Tibial artery (tissue), 4 donors: ENCODE data around the gene BMP10.

Experiments used
- DNase-seq, 2 donors: peaks; one replicate each; pipeline ENCODE4 v3.0.0-alpha.2; 2019
- H3K27ac ChIP-seq, 2 donors: fragments of 200-600 bp; sonication (generic) in 1 of 2; 1 replicate in 1 of 2; 2 replicates in 1 of 2; pipeline ENCODE4 v1.5.1; 2018 to 2019; ENCODE audit warnings: mild to moderate bottlenecking in 1 of 2
- H3K27me3 ChIP-seq, 2 donors: fragments of 200-600 bp; sonication (generic) in 1 of 2; one replicate each; pipeline versions ENCODE4 v1.5.1 to v1.6.0; 2016 to 2019
- H3K36me3 ChIP-seq, 3 donors: fragments of 200-600 bp; sonication (generic) in 2 of 3; one replicate each; pipeline ENCODE4 v1.5.1; 2016 to 2019; ENCODE audit warnings: mild to moderate bottlenecking in 2 of 3
- H3K4me1 ChIP-seq, 4 donors: fragments of 200-600 bp; sonication (generic) in 2 of 4; 1 replicate in 3 of 4; 2 replicates in 1 of 4; pipeline ENCODE4 v1.5.1; 2016 to 2019
- H3K4me3 ChIP-seq, 2 donors: fragments of 200-600 bp; sonication (generic) in 1 of 2; 1 replicate in 1 of 2; 2 replicates in 1 of 2; pipeline ENCODE4 v1.5.1; 2018 to 2019; ENCODE audit warnings: mild to moderate bottlenecking in 2 of 2
- H3K9me3 ChIP-seq, 3 donors: fragments of 200-600 bp; sonication (generic) in 1 of 3; one replicate each; pipeline ENCODE4 v1.5.1; 2016 to 2019
- CTCF ChIP-seq, 2 experiments: fragments of 200-600 bp in 1 of 2; fragments of 450-650 bp in 1 of 2; IDR thresholded peaks; one replicate each; pipeline ENCODE4 v1.5.1; 2017 to 2019; ENCODE audit warnings: antibody characterized with exemption in 2 of 2, mild to moderate bottlenecking in 1 of 2, moderate library complexity in 1 of 2
- intact Hi-C: fragments of 100-400 bp; cut with DNase I; formaldehyde crosslinking; loops from one replicate; pipeline ENCODE4 v1.15.0; 2023; ENCODE audit warnings: low total_unique reads

Gene BMP10

GRCh38 chr2:68871159-68871764, at the start of gene BMP10:
BMP10 (minus strand) TSS chr2:68871397; CDS start chr2:68871358, 39 bp downstream.
- Histone ChIP-seq H3K4me3 (no peak within 1 kb of the TSS), H3K4me1 (no peaks in the 10 kb centered on the region), H3K27ac (no peak within 1 kb of the TSS), H3K27me3 (no peaks in the 10 kb centered on the region), H3K9me3 (no peaks in the 10 kb centered on the region), H3K36me3 (no peaks in the 10 kb centered on the region)
- no peak for DNase-seq
- intact Hi-C loops: no loop called here
- no peak for TF ChIP-seq CTCF (IDR thresholded peaks at IDR 0.05)

GRCh38 chr2:68920481-68921170, 49.4 kb upstream of the BMP10 start:
- DNase-seq: no peak
- TF ChIP-seq CTCF (IDR thresholded peaks at IDR 0.05): no peak
- no peaks in the 10 kb centered on the region for H3K27me3 ChIP-seq
- intact Hi-C loops: loop anchor here (10.0 kb wide), 1 partner anchor 456 kb away; the partner anchor contains the start of genes APLF and FBXO48
- peaks cover 0 to 6% (median 0%) of the 10 kb centered on the region in 4 donors for H3K4me1 ChIP-seq
- H3K4me3 ChIP-seq: no peak overlapping the region
- H3K9me3 ChIP-seq: no peaks in the 10 kb centered on the region
- no peak overlapping the region for H3K27ac ChIP-seq
- no peaks in the 10 kb centered on the region for H3K36me3 ChIP-seq

GRCh38 chr2:68918497-68918896, 47.3 kb upstream of the BMP10 start:
- intact Hi-C loops: no loop called here
- TF ChIP-seq CTCF (IDR thresholded peaks at IDR 0.05): no peak

GRCh38 chr2:68917034-68917718, 46.0 kb upstream of the BMP10 start:
- H3K27ac ChIP-seq: no peak overlapping the region
- H3K4me3 ChIP-seq: no peak overlapping the region
- TF ChIP-seq CTCF (IDR thresholded peaks at IDR 0.05): no peak
- H3K9me3 ChIP-seq: no peaks in the 10 kb centered on the region
- no peaks in the 10 kb centered on the region for H3K36me3 ChIP-seq
- H3K27me3 ChIP-seq: no peaks in the 10 kb centered on the region
- intact Hi-C loops: no loop called here
- DNase-seq: no peak
- H3K4me1 ChIP-seq: peaks cover 0 to 6% (median 0%) of the 10 kb centered on the region in 4 donors

More at GRCh38 chr2:68918497-68918896, 47.3 kb upstream of the BMP10 start:
- no peaks in the 10 kb centered on the region for H3K36me3 ChIP-seq
- H3K4me1 ChIP-seq: peaks cover 0 to 6% (median 0%) of the 10 kb centered on the region in 4 donors
- no peaks in the 10 kb centered on the region for H3K9me3 ChIP-seq
- H3K27ac ChIP-seq: no peak overlapping the region
- DNase-seq: no peak
- H3K27me3 ChIP-seq: no peaks in the 10 kb centered on the region
- no peak overlapping the region for H3K4me3 ChIP-seq

- no peak overlapping the region for H3K4me3 ChIP-seq
These were observed 45.0 kb upstream of the BMP10 start for GRCh38 chr2:68916226-68916625.

More at GRCh38 chr2:68916226-68916625, 45.0 kb upstream of the BMP10 start:
- no peaks in the 10 kb centered on the region for H3K9me3 ChIP-seq
- H3K27me3 ChIP-seq: no peaks in the 10 kb centered on the region
- no peak for TF ChIP-seq CTCF (IDR thresholded peaks at IDR 0.05)
- no peaks in the 10 kb centered on the region for H3K36me3 ChIP-seq
- no peak overlapping the region for H3K27ac ChIP-seq
- peaks cover 0 to 6% (median 0%) of the 10 kb centered on the region in 4 donors for H3K4me1 ChIP-seq
- DNase-seq: no peak
- intact Hi-C loops: no loop called here
